Cardiac muscle cell (in vitro differentiated cells and primary cell): ENCODE results near the gene RUVBL2. TPM values are rescaled to one million over a fixed set of nuclear protein-coding genes. Genes with fewer than 3 reads are reported as not detected.

Source experiments
- DNase-seq, 2 donors: peaks; one replicate each; pipeline versions ENCODE4 v3.0.0 to v3.0.0-alpha.2; 2010 to 2017; ENCODE audit warnings: low read depth in 1 of 2, low spot score in 1 of 2
- H3K27ac ChIP-seq: fragments of 200-600 bp; sonication (generic); 2 replicates; pipeline ENCODE4 v1.5.1; 2016
- H3K27me3 ChIP-seq: fragments of 200-600 bp; sonication (generic); 2 replicates; pipeline ENCODE4 v1.6.0; 2016; ENCODE audit warnings: control low read depth
- H3K36me3 ChIP-seq: fragments of 200-600 bp; sonication (generic); 2 replicates; pipeline ENCODE4 v1.5.1; 2016; ENCODE audit warnings: control low read depth
- H3K4me1 ChIP-seq: fragments of 200-600 bp; sonication (generic); 2 replicates; pipeline ENCODE4 v1.8.1; 2017; ENCODE audit warnings: low read depth, mild to moderate bottlenecking, mixed run types
- H3K4me3 ChIP-seq: fragments of 200-600 bp; sonication (generic); 2 replicates; pipeline ENCODE4 v1.5.1; 2016; ENCODE audit warnings: mild to moderate bottlenecking
- H3K9me3 ChIP-seq: fragments of 200-600 bp; sonication (generic); 2 replicates; pipeline ENCODE4 v1.5.1; 2017; ENCODE audit warnings: low read depth, mild to moderate bottlenecking, control low read depth
- polyA plus RNA-seq: library from polyadenylated mRNA; unstranded; fragments of >200 nt; fragmentation: Nextera tagmentation; extraction: Ambion mirVana; gene quantifications from 2 replicates; pipeline ENCODE4 v1.2.1, GENCODE V29; 2016
- total RNA-seq: library from RNA; depleted of rRNA; stranded (reverse); fragments of >200 nt; gene quantifications from 2 replicates; pipeline ENCODE4 v1.2.3, GENCODE V29; 2016
- TF ChIP-seq, protein P1 (sequence below): IDR thresholded peaks from 2 replicates; pipeline ENCODE4 v1.5.1; 2012; ENCODE audit warnings: low read depth, mild to moderate bottlenecking, low read length

Gene RUVBL2
- total and polyA plus RNA-seq, 2 experiments from 2014 or later, result 128 to 294 TPM

DNA sequence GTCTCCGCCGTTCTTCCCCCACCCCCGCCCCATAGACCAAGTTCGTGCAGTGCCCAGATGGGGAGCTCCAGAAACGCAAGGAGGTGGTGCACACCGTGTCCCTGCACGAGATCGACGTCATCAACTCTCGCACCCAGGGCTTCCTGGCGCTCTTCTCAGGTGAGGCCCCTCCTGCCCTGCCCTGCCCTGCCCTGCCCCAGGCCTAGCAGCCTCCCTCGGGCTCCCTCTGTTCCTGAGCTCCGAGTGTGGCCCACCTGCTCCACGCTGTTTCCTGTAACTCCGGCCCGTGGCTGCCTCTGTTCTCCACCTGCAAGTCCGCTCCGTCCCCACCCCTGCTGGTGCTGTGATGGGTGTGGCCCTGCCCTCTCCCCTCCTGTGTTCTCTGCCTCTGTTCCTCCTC lies 16.8 kb downstream of the RUVBL2 start:
- Histone ChIP-seq H3K27ac (no peak overlapping the region), H3K4me1 (no peaks in the 10 kb centered on the region)
- TF ChIP-seq, protein P1, sequence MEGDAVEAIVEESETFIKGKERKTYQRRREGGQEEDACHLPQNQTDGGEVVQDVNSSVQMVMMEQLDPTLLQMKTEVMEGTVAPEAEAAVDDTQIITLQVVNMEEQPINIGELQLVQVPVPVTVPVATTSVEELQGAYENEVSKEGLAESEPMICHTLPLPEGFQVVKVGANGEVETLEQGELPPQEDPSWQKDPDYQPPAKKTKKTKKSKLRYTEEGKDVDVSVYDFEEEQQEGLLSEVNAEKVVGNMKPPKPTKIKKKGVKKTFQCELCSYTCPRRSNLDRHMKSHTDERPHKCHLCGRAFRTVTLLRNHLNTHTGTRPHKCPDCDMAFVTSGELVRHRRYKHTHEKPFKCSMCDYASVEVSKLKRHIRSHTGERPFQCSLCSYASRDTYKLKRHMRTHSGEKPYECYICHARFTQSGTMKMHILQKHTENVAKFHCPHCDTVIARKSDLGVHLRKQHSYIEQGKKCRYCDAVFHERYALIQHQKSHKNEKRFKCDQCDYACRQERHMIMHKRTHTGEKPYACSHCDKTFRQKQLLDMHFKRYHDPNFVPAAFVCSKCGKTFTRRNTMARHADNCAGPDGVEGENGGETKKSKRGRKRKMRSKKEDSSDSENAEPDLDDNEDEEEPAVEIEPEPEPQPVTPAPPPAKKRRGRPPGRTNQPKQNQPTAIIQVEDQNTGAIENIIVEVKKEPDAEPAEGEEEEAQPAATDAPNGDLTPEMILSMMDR, result no peak

GRCh38 chr19:49011194-49011593 lies 17.5 kb downstream of the RUVBL2 start:
- DNase-seq, result no peak
- Histone ChIP-seq H3K4me3 (no peak overlapping the region), H3K36me3 (peaks cover 18% of the 10 kb centered on the region), H3K4me1 (no peaks in the 10 kb centered on the region), H3K9me3 (no peaks in the 10 kb centered on the region), H3K27ac (no peak overlapping the region), H3K27me3 (no peaks in the 10 kb centered on the region)
- TF ChIP-seq, protein P1, result no peak

More for the DNA sequence above, 16.8 kb downstream of the RUVBL2 start:
- Histone ChIP-seq H3K4me3 (no peak overlapping the region), H3K9me3 (no peaks in the 10 kb centered on the region), H3K27me3 (no peaks in the 10 kb centered on the region), H3K36me3 (peaks cover 17% of the 10 kb centered on the region)
- DNase-seq, result no peak

GRCh38 chr19:49014123-49014869 lies 20.6 kb downstream of the RUVBL2 start:
- no peaks in the 10 kb centered on the region for H3K4me1 ChIP-seq
- no peaks in the 10 kb centered on the region for H3K9me3 ChIP-seq
- peaks cover 14% of the 10 kb centered on the region for H3K36me3 ChIP-seq
- TF ChIP-seq, protein P1, result no peak
- no peak overlapping the region for H3K27ac ChIP-seq
- no peaks in the 10 kb centered on the region for H3K27me3 ChIP-seq
- no peak overlapping the region for H3K4me3 ChIP-seq
- DNase-seq, result no peak

- Histone ChIP-seq H3K27ac (no peak overlapping the region), H3K9me3 (no peaks in the 10 kb centered on the region), H3K4me3 (no peak overlapping the region), H3K4me1 (no peaks in the 10 kb centered on the region), H3K27me3 (no peaks in the 10 kb centered on the region), H3K36me3 (peaks cover 14% of the 10 kb centered on the region)
- TF ChIP-seq, protein P1, result no peak
- no peak for DNase-seq
Measured at GRCh38 chr19:49014870-49015255, 21.2 kb downstream of the RUVBL2 start.

GRCh38 chr19:49016067-49016839 lies 22.6 kb downstream of the RUVBL2 start:
- Histone ChIP-seq H3K27ac (no peak overlapping the region), H3K4me3 (no peak overlapping the region), H3K36me3 (peaks cover 9% of the 10 kb centered on the region), H3K9me3 (no peaks in the 10 kb centered on the region), H3K4me1 (no peaks in the 10 kb centered on the region), H3K27me3 (no peaks in the 10 kb centered on the region)
- TF ChIP-seq, protein P1, result no peak
- DNase-seq, result no peak
